ENCODE measurements around the gene TPSAB1.
"Not testable (repeated sequence)": the region's sequence is repeated elsewhere in the genome, so short reads cannot be mapped to it uniquely, and the experiment has no call there.

The TPSAB1 gene

DNA sequence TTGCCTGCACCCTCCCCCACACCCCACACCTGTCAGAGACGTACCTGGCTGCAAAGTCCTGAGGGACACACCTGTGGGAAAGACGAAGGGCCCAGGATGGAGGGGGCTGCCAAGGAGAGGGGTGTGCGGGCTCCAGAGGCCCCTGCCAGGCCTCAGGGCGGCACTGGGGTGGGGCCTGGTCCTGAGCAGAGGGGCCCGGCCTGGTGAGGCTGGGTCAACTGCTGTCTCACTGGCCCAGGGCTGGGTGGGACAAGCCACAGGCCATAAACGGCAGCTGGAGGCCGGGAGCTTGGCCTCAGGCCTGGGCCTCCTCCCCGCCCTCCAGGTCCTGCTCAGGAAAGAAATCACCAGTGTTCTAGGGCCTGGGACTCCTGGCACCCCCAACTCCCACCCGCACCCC is 15.9 kb upstream of the TPSAB1 start:
- no peak overlapping the region for H2AFZ ChIP-seq (ENCODE audit: low read depth, low read length)
- no peak overlapping the region for H3K27ac ChIP-seq (ENCODE audit: low read length)
- TF ChIP-seq EZH2phosphoT487 (IDR thresholded peaks at IDR 0.05; ENCODE audit: low read depth) = no peak
- TF ChIP-seq, protein P1, sequence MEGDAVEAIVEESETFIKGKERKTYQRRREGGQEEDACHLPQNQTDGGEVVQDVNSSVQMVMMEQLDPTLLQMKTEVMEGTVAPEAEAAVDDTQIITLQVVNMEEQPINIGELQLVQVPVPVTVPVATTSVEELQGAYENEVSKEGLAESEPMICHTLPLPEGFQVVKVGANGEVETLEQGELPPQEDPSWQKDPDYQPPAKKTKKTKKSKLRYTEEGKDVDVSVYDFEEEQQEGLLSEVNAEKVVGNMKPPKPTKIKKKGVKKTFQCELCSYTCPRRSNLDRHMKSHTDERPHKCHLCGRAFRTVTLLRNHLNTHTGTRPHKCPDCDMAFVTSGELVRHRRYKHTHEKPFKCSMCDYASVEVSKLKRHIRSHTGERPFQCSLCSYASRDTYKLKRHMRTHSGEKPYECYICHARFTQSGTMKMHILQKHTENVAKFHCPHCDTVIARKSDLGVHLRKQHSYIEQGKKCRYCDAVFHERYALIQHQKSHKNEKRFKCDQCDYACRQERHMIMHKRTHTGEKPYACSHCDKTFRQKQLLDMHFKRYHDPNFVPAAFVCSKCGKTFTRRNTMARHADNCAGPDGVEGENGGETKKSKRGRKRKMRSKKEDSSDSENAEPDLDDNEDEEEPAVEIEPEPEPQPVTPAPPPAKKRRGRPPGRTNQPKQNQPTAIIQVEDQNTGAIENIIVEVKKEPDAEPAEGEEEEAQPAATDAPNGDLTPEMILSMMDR (IDR thresholded peaks at IDR 0.05; ENCODE audit: low read depth, low read length) = no peak
- H3K4me2 ChIP-seq (ENCODE audit: low read length) = no peak overlapping the region
- no peak overlapping the region for H3K9ac ChIP-seq (ENCODE audit: low read length)
- H3K36me3 ChIP-seq (replicated peaks; ENCODE audit: low read depth, low read length) = no peaks in the 10 kb centered on the region
- no peaks in the 10 kb centered on the region for H3K79me2 ChIP-seq (ENCODE audit: low read length)
- no peaks in the 10 kb centered on the region for H4K20me1 ChIP-seq (ENCODE audit: insufficient read depth, low read length)
- H3K4me3 ChIP-seq (ENCODE audit: low read length) = no peak overlapping the region
- no peaks in the 10 kb centered on the region for H3K9me3 ChIP-seq (ENCODE audit: insufficient read depth, low read length)
- no peaks in the 10 kb centered on the region for H3K27me3 ChIP-seq (ENCODE audit: low read depth, low read length)
- H3K4me1 ChIP-seq (ENCODE audit: low read length) = no peaks in the 10 kb centered on the region

DNA sequence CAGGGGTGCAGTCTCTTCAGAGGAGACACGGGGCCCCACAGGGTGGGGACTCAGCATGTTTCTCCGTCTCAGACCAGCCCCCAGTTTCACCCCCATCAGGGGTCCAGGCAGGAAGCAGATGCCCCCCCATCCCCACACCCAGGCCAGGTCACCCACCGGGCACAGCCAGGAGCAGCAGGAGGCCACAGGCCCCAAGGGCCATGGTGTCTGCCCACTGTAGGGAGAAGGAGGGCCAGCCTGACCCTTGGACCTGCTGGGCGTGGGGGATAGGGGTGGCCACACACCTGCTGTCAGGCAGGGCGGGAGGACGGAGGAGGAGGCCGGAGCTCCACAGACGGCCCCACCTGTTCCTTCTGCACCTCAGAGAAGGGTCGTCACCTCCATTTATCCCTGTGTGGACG is 15.5 kb upstream of the TPSAB1 start, which contains the start of gene TPSG1:
TPSG1 (minus strand) TSS at position 218 of the 401 bp plus-strand sequence; CDS start at position 202, 16 bp downstream.
- Histone ChIP-seq H3K27me3 (ENCODE audit: low read depth, low read length) (no peaks in the 10 kb centered on the region), H3K27ac (ENCODE audit: low read length) (no peak within 1 kb of the TSS), H2AFZ (ENCODE audit: low read depth, low read length) (no peak within 1 kb of the TSS), H3K9me3 (ENCODE audit: insufficient read depth, low read length) (no peaks in the 10 kb centered on the region), H4K20me1 (ENCODE audit: insufficient read depth, low read length) (no peaks in the 10 kb centered on the region), H3K36me3 (replicated peaks; ENCODE audit: low read depth, low read length) (no peaks in the 10 kb centered on the region), H3K4me2 (ENCODE audit: low read length) (no peak within 1 kb of the TSS), H3K79me2 (ENCODE audit: low read length) (no peaks in the 10 kb centered on the region), H3K4me1 (ENCODE audit: low read length) (no peaks in the 10 kb centered on the region), H3K9ac (ENCODE audit: low read length) (no peak within 1 kb of the TSS), H3K4me3 (ENCODE audit: low read length) (no peak within 1 kb of the TSS)
- no peak for TF ChIP-seq EZH2phosphoT487 (IDR thresholded peaks at IDR 0.05; ENCODE audit: low read depth)
- TF ChIP-seq, protein P1 (IDR thresholded peaks at IDR 0.05; ENCODE audit: low read depth, low read length) = no peak

DNA sequence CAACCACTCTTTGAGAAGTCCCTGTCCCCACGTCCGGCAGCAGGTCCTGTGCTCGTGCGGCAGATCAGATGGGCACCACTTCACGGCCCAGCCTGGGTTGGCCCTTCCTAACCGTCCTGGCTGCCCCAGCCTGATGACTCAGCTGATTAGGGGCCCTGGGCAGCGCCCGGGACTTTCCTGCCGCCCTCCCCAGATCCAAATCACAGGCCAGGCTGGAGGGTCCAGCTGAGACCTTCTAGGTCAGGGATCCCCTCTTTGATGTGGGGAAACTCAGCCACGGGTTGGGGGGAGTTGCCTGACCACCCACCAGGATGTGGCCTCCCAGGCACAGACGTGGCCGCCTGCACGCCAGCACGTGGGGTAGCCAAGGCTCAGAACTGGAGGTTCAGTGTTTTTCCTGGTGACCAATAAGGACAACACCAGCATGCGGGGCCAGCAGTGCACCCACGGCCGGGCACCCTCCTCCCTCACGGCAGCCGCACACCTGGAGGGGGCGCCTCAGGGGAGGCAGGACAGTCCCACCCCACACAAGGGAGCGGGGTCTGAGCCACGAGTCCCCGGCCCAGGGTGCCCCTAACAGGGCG is 14.7 kb upstream of the TPSAB1 start:
- H3K9ac ChIP-seq (ENCODE audit: low read length); H3K4me3 ChIP-seq (ENCODE audit: low read length); H4K20me1 ChIP-seq (ENCODE audit: insufficient read depth, low read length): not testable (repeated sequence)

DNA sequence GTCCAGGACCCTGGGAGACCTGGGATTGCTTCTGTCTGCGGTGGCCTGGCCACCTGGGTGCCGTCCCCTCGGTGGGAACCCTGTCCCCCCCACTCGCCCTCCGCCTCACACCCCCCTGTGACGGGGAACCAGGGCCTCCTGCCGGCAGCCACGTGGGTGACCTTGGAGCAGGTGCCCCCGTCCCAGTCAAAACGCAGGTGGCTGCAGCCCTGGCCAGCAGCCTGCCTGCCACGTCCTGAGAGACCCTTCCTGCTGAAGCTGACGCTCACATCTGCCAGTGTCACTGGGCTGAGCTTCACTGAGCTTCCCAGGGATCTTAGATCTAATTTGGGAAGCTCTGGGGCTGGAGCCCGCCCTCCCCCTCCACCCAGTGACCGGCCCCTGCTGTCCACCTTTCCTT is 13.8 kb upstream of the TPSAB1 start:
- not testable (repeated sequence) for H3K4me2 ChIP-seq (ENCODE audit: low read length); H3K27me3 ChIP-seq (ENCODE audit: low read depth, low read length); H3K79me2 ChIP-seq (ENCODE audit: low read length); H3K4me1 ChIP-seq (ENCODE audit: low read length); H3K9ac ChIP-seq (ENCODE audit: low read length); H2AFZ ChIP-seq (ENCODE audit: low read depth, low read length); H3K4me3 ChIP-seq (ENCODE audit: low read length); H3K9me3 ChIP-seq (ENCODE audit: insufficient read depth, low read length); H3K27ac ChIP-seq (ENCODE audit: low read length); H3K36me3 ChIP-seq (replicated peaks; ENCODE audit: low read depth, low read length); H4K20me1 ChIP-seq (ENCODE audit: insufficient read depth, low read length)

More for the DNA sequence above, 14.7 kb upstream of the TPSAB1 start:
- not testable (repeated sequence) for H3K4me1 ChIP-seq (ENCODE audit: low read length); H3K79me2 ChIP-seq (ENCODE audit: low read length); H3K9me3 ChIP-seq (ENCODE audit: insufficient read depth, low read length); H3K36me3 ChIP-seq (replicated peaks; ENCODE audit: low read depth, low read length); H2AFZ ChIP-seq (ENCODE audit: low read depth, low read length); H3K4me2 ChIP-seq (ENCODE audit: low read length); H3K27me3 ChIP-seq (ENCODE audit: low read depth, low read length); H3K27ac ChIP-seq (ENCODE audit: low read length)

DNA sequence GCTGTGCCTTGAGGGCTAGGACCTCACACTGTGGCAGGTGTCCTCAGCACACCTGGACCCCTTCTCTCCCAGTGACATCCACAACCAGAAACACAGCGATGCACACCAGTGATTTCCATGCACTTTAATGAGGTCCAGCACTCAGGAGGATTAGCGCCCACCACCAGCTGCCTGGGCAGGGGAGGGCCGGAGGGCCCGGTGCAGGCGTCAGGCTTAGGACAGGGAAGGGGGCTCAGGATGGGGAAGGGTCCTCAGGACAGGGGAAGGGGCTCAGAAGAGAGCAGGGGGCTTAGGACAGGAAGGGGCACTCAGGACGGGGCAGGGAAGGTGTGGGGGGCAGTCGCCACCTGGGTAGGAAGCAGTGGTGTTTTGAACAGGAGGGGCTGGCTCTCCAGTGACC is 12.3 kb upstream of the TPSAB1 start:
- not testable (repeated sequence) for H3K27me3 ChIP-seq (ENCODE audit: low read depth, low read length); H3K9me3 ChIP-seq (ENCODE audit: insufficient read depth, low read length); H3K4me2 ChIP-seq (ENCODE audit: low read length); H3K9ac ChIP-seq (ENCODE audit: low read length); H3K4me3 ChIP-seq (ENCODE audit: low read length); H3K27ac ChIP-seq (ENCODE audit: low read length); H4K20me1 ChIP-seq (ENCODE audit: insufficient read depth, low read length); H3K79me2 ChIP-seq (ENCODE audit: low read length); H3K4me1 ChIP-seq (ENCODE audit: low read length); H2AFZ ChIP-seq (ENCODE audit: low read depth, low read length); H3K36me3 ChIP-seq (replicated peaks; ENCODE audit: low read depth, low read length)

DNA sequence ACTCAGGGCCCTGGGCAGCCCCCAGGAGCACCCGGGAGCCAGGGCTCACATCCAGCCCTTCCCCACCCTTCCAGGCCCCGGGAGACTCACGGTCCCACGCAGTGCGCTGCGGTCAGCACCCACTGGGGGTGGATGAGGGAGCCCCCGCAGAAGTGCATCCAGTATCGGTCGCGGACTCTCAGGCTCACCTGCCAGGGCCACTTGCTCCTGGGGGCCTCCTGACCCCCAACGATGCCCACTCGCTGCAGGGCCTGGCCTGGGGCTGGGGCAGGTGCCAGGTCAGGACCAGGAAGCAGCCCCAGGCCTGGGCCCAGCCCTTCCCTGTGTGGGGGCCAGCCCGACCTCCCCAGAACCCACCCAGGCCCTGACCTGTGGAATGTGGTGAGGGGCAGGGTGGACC is 11.0 kb upstream of the TPSAB1 start:
- not testable (repeated sequence) for H2AFZ ChIP-seq (ENCODE audit: low read depth, low read length); H3K4me3 ChIP-seq (ENCODE audit: low read length); H3K36me3 ChIP-seq (replicated peaks; ENCODE audit: low read depth, low read length); H4K20me1 ChIP-seq (ENCODE audit: insufficient read depth, low read length); H3K27ac ChIP-seq (ENCODE audit: low read length); H3K79me2 ChIP-seq (ENCODE audit: low read length); H3K4me2 ChIP-seq (ENCODE audit: low read length); H3K9ac ChIP-seq (ENCODE audit: low read length); H3K4me1 ChIP-seq (ENCODE audit: low read length); H3K9me3 ChIP-seq (ENCODE audit: insufficient read depth, low read length); H3K27me3 ChIP-seq (ENCODE audit: low read depth, low read length)

DNA sequence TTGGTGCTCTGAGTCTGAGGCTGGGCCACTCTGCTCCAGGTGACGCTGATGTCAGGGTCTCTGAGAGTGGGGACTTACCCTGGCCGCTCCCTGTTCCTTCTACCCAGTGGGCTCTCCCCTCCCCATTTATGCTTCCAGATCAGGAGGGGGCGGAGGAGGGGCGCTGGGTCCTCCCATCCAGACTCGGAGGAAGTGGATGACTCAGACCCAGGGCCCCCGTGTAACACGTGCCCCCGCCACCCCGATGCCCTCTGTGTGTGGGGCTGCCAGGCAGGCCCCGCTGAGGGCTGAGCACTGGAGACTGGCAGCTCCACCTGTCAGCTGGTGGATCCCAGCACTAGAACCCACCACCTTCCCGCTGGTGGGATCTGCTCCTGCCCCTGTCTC is 10.4 kb upstream of the TPSAB1 start, which contains the start of gene TPSB2:
TPSB2 (minus strand) TSS at position 101 of the 387 bp plus-strand sequence. CDS start 233 bp downstream, outside the sequence.
- H3K27ac ChIP-seq (ENCODE audit: low read length); H3K36me3 ChIP-seq (replicated peaks; ENCODE audit: low read depth, low read length); H3K4me1 ChIP-seq (ENCODE audit: low read length); H3K4me2 ChIP-seq (ENCODE audit: low read length); H3K9me3 ChIP-seq (ENCODE audit: insufficient read depth, low read length); H4K20me1 ChIP-seq (ENCODE audit: insufficient read depth, low read length); H3K4me3 ChIP-seq (ENCODE audit: low read length); H2AFZ ChIP-seq (ENCODE audit: low read depth, low read length); H3K27me3 ChIP-seq (ENCODE audit: low read depth, low read length); H3K79me2 ChIP-seq (ENCODE audit: low read length); H3K9ac ChIP-seq (ENCODE audit: low read length): not testable (repeated sequence)

DNA sequence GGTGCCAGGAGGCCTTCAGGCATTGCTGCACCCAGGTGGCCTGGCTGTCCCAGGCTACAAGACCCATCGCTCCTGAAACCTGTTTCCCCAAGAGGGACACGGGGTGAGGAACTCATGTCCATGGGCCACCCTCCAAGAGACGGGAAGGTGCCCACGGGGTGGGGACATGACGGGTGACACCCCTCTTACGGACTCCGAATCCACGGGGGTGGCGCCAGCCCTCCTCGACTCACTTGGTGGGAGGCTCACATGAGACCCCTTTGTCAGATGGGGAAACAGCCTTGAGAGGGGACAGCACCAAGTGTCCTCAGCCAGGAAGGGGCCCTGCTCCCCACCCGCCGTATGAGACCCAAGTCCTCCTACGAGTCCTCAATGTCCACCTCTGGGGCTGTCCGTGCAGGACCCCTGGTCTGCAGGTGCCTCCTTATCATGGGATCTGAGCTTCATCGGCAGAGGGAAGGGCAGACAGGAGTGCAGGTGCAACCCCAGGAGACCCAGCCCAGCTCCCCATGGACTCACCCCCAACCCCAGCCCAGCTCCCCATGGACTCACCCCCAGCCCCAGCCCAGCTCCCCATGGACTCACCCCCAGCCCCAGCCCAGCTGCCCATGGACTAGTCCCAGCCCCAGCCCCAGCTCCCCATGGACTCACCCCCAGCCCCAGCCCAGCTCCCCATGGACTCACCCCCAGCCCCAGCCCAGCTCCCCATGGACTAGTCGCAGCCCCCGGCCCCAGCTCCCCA is 9.9 kb upstream of the TPSAB1 start:
- H3K9ac ChIP-seq (ENCODE audit: low read length); H3K4me2 ChIP-seq (ENCODE audit: low read length); H3K27me3 ChIP-seq (ENCODE audit: low read depth, low read length); H3K27ac ChIP-seq (ENCODE audit: low read length); H3K36me3 ChIP-seq (replicated peaks; ENCODE audit: low read depth, low read length); H3K4me3 ChIP-seq (ENCODE audit: low read length); H3K79me2 ChIP-seq (ENCODE audit: low read length); H3K9me3 ChIP-seq (ENCODE audit: insufficient read depth, low read length); H4K20me1 ChIP-seq (ENCODE audit: insufficient read depth, low read length); H3K4me1 ChIP-seq (ENCODE audit: low read length); H2AFZ ChIP-seq (ENCODE audit: low read depth, low read length): not testable (repeated sequence)
